ENCODE results near the gene NHS.
A peak's percentile ranks its signal among the peaks of the same experiment; 100 is the strongest.
"Not testable (repeated sequence)": the region's sequence is repeated elsewhere in the genome, so short reads cannot be mapped to it uniquely, and the experiment has no call there.

NHS gene

GRCh38 chrX:17553961-17554482 is 179.0 kb downstream of the NHS start:
- DNase-seq: no peak

GRCh38 chrX:17554914-17555313 is 179.9 kb downstream of the NHS start:
- DNase-seq: no peak

- no peak for DNase-seq
Observed at GRCh38 chrX:17555846-17556245, 180.8 kb downstream of the NHS start.

GRCh38 chrX:17559728-17560379 is 184.9 kb downstream of the NHS start:
- DNase-seq: no peak

GRCh38 chrX:17560385-17560784 is 185.4 kb downstream of the NHS start:
- DNase-seq: no peak

GRCh38 chrX:17563076-17563475 is 188.1 kb downstream of the NHS start:
- DNase-seq: no peak

GRCh38 chrX:17563515-17563914 is 188.5 kb downstream of the NHS start:
- DNase-seq: peak; percentile 24

- no peak for DNase-seq
Observed at GRCh38 chrX:17564689-17565409, 189.8 kb downstream of the NHS start.

GRCh38 chrX:17566740-17567139 is 191.7 kb downstream of the NHS start:
- DNase-seq: no peak

GRCh38 chrX:17567187-17567586 is 192.2 kb downstream of the NHS start:
- DNase-seq: no peak

- DNase-seq: no peak
Observed at GRCh38 chrX:17567821-17568220, 192.8 kb downstream of the NHS start.

- not testable (repeated sequence) for DNase-seq
Observed at GRCh38 chrX:17568804-17569203, 193.8 kb downstream of the NHS start.

GRCh38 chrX:17579026-17579425 is 204.0 kb downstream of the NHS start:
- DNase-seq: no peak

GRCh38 chrX:17580539-17581152 is 205.6 kb downstream of the NHS start:
- DNase-seq: no peak

GRCh38 chrX:17581641-17582040 is 206.6 kb downstream of the NHS start:
- DNase-seq: no peak

- DNase-seq: no peak
Observed at GRCh38 chrX:17584248-17584681, 209.3 kb downstream of the NHS start.

GRCh38 chrX:17585006-17585405 is 210.0 kb downstream of the NHS start:
- no peak for DNase-seq

GRCh38 chrX:17587366-17587765 is 212.4 kb downstream of the NHS start:
- no peak for DNase-seq

GRCh38 chrX:17588303-17588702 is 213.3 kb downstream of the NHS start:
- DNase-seq: no peak

GRCh38 chrX:17590892-17591740 is 216.1 kb downstream of the NHS start:
- DNase-seq: peak; percentile 40

- peak; percentile 21 for DNase-seq
Observed at GRCh38 chrX:17591741-17592110, 216.7 kb downstream of the NHS start.

GRCh38 chrX:17592117-17592516 is 217.1 kb downstream of the NHS start:
- DNase-seq: no peak

GRCh38 chrX:17594693-17595092 is 219.7 kb downstream of the NHS start:
- DNase-seq: no peak

All from stimulated activated CD8-positive, alpha-beta memory T cell treated with anti-CD3 and anti-CD28 coated beads, Interleukin-4, amount 100 ng/mL, for 48 hours (primary cell).